NCI-H1417 treated with DMSO at 0.1 percent for 48 hours (cell line): ENCODE data around the gene TAF3.

Experiments used
- DNase-seq: peaks from one replicate; lab custom pipeline; 2025; lab: John Stamatoyannopoulos, UW

The TAF3 gene

DNA sequence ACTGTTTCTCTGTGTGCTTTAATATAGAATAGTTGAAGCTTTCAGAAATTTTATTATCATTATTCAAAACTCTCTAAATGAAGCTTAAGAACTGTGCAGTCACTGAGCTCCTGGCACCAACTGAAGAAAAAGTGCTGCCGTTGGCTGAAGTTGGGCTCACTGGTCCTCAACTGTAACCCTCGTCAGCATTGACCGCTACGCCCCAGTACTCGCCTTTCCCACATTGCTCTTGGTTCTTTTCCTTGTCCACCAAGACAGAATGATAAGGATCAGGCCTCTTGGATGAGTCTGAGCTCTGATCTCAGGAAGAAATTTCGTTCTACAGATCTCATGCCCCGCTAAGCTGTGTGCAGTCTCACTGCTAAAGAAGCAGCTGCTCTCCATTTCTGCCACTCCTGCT, 7.9 kb upstream of the TAF3 start:
- no peak for DNase-seq

DNA sequence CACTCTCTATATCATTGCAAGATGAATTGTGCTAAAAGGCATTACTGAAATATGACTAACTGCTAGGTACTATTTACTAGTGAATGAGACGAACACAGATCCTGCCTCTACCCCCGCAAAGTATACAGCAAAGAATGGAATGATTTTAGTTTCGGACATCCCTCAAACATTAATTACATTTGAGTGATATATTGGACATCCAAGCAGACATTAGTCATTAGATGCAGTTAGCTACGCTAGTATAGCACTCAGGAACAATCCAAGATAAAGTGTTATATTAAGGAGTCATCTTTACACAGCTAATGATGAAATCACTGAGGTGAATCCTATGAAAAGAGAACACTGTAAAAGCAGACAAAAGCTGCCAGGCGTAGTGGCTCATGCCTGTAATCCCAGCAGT, 7.3 kb upstream of the TAF3 start:
- DNase-seq: no peak

DNA sequence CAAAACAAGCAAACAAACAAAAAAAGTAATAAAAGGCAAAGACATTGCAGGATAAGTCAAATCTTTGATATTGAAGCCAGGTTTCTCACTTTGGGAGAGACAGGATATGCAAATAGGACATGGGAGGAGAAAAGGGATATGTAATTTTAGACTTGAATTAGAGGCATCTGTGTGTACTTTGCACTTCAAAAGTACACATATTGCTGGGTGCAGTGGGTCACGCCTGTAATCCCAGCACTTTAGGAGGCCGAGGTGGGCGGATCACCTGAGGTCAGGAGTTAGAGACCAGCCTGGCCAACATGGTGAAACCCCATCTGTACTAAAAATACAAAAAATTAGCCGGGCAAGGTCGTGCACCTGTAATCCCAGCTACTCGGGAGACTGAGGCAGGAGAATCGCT, 6.6 kb upstream of the TAF3 start:
- peak; percentile 4 for DNase-seq

DNA sequence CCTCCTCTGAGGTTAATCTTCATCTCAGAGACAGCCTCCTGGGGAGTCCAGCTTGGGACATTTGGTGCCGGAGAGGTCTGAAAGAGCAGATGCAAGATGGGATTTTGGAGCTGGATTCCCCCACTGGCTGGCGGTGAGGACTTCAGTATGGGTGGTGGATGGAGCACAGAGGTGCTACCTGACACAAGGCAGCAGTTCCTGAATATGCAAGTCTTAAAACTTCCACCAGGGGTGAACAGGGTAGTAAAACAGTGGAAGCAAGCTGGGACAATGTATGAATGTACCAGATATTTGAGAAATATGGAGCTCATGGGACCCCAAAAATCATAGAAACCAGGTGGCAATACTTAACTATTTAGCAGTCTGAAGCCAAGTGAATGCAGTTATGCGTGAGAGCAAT, 4.8 kb upstream of the TAF3 start:
- DNase-seq: no peak

DNA sequence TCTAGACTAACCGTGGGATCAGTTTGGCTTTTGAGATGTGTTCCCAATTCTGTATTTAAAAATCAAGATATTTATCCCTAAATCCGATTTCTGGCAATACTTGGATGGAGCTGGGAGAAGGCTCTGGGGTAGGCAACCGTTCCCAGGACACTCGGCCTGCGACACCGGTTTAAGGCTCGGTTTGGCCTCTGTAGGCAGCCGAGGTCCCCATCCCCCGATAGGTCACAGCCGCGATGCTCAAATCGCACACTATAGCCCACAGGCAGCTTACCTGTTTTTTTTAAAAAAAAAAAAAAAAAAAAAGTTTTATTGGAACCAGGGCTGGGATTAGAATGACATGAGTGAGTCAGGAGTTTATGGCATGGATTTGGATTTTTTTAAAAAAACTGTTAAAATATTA, 729 bp upstream of the TAF3 start:
- no peak for DNase-seq

DNA sequence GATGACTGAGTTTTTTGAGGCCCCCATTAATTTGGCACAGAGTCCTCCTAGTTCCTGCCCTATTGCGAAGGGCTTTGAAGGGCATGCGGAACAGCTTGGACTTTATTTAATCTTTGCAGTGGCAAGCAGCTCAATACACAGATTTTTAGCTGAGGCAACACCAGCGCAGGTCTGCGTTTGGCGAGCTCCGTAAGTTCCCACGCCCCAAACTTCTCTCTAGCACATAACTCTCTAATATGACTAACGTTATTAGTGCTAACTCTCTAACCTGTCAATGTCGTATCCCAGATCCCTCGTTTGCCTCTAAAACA, 366 bp upstream of the TAF3 start:
- DNase-seq: no peak

DNA sequence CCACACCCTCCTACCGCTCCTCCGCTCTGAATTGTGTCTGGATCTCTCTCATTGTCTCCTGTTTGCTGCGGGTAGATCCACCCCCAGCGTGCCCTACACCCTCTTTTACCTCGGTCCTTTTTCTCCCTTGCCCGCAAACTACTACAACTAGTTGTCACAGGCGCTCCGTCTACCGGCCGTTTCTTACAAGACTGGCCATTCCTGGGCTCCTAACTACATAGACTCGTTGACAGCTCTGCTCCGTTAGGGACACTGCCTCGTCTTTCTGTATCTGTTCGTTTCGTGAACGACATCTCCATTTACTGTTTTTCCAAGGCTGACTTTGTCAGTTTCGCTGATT, 786 bp downstream of the TAF3 start:
- DNase-seq: no peak

DNA sequence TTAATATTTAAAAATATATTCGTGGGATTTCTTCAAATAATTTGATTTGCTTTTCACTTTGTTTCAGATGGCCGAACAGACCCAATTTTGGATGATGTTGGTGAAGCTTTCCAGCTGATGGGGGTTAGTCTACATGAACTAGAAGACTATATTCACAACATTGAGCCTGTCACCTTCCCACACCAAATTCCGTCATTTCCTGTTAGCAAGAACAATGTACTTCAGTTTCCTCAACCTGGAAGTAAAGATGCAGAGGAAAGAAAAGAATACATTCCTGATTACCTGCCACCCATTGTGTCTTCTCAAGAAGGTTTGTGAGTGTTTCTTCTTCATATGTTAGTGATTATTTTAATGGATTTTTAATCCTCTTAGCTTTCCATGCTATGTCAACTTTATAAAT, 5.9 kb downstream of the TAF3 start:
- DNase-seq: no peak

DNA sequence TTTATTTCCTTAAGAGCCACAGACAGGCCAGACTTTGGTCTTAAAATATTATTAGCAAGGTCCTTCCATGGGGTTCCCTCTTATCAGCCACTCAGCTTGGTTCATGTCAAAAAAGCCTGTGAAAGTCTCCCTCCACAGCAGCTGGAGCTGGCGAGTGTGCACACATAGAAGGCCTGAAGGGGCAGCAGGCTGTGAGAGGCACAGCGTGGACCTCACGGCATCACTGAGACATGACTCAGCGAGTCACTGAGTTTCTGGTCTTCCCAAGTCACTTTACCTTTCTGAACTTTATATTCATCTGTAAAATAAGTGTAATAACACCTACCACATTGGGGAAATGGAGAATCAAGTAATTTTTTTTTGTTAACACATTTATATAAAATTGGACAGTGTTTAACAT, 8.7 kb downstream of the TAF3 start:
- no peak for DNase-seq

DNA sequence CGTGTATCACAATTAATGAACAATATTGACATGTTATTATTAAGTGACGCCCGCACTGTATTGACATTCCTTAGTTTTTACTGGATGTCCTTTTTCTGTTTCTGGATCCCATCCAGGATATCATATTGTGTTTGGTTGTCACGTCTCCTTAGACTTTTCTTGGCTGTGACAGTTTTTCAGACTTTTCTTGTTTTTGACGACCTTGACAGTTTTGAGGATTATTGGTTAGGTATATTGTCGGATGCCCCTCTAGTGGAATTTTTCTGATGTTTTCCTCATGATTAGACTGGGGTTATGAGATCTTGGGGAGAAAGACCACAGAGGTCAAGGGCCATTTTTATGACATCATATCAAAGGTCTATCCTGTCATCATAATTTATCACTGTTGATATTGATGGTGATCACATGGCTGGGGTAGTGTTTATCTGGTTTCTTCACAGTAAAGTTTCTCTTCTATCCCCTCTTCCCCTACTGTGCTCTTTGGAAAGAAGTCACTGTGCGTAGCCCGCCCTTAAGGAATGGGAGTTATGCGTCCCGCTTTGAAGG, 11.1 kb downstream of the TAF3 start:
- no peak for DNase-seq

DNA sequence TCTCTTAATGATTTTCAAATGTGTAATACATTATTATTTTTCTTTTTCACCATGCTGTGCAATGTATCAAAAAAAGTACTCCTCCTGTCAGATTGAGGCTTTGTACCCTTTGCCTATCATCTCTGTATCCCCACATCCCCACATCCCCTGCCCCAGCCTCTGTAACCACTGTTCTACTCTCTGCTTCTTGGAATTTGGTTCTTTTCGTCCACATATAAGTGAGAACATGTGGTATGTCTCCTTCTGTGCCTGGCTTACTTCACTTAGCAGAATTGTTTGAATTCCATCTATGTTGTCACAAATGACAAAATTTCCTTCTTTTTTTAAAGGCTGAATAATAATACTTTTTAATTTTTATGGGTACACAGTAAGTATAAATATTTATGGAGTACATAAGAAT, 13.8 kb downstream of the TAF3 start:
- DNase-seq: no peak

DNA sequence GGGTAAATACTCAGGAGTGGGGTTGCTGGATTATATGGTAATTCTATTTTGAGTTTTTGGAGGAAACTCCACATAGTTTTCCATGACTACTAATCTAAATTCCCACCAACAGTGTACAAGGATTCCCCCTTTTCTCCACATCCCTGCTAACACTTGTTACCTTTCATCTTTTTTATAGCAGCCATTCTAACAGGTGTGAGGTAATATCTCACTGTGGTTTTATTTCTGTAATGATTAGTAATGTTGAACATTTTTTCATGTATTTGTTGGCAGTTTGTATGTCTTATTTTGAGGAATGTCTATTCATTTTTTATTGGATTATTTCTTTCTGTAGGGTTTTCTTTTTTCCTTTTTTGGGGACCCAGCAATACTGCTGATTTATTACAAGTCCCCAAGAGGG, 14.9 kb downstream of the TAF3 start:
- DNase-seq: no peak

DNA sequence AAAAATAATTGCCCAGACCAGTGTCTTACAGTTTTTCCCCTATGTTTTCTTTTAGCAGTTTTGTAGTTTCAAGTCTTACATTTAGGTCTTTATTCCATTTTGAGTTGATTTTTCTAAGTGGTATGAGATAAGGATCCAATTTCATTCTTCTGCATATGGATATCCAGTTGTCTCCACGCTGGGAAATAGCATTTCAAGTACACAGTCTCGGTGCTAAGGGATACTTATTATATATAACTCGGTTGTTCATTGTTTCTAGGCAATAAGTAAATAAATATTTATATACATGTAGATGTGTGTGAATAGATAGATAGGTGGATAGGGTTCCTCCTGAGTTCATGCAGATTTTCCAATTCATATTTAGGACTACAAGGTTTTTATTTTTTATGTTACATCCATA, 16.0 kb downstream of the TAF3 start:
- DNase-seq: no peak

DNA sequence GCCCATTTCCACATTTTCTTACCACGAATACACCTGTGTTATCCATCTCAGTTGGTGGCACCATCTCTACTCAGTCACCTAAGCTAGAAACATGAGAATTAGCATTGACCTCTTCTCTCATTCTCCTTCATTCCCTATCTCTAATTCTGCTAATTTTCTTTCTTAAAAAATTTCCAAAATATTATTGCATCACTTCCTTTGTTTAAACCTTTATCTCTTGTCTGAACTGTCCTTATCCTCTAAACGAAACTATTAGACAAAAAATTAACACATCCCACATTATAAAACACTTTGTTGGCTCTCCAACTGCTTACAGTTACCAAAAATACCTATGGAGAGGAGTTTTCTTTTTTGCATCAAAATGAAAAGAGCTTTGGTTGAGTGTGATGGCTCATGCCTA, 18.3 kb downstream of the TAF3 start:
- no peak for DNase-seq

DNA sequence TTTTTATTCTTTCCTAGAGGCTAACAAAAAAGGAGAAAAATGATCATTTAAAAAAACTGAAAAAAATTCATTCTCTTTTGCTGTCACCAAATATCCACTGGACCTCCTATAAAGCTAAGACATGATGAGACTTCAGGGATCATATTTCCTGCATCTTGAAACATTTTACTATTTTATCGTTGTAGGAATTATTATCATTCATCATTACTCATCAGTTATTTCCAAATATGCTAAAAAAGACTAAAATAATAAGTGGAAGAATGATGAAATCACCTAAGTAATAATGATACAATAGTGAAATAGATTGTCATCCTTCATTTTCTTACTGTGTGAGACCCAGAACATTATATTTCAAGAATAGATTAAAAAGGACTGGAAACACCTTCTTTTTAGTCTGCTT, 28.3 kb downstream of the TAF3 start:
- no peak for DNase-seq

DNA sequence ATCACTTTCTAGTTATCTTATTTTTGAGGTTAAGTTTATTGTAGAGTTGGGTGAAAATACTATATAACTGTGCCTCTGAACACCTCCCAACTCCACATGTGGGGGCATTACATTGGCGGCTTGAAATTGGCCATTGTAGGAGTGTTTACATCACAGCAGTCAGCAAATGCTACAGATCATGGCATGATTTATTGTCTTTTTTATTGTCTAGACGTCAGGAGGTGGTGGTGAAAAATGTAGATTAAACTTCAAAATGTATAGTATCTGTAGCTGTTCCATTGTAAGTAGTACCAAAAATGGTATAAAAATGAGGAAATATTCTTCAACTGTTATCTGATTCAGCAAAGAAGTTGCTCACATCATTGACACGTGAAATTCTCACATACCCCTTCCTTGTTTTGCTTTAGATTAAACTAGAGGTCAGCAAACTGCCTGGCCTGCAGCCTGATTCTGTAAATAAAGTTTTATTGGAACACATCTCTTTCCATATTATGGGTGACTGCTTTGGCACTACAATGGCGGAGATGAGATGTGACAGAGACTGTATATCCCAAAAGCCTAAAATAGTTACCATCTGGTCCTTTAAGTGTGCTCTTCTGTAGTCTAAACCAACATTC, 35.0 kb downstream of the TAF3 start:
- DNase-seq: no peak

DNA sequence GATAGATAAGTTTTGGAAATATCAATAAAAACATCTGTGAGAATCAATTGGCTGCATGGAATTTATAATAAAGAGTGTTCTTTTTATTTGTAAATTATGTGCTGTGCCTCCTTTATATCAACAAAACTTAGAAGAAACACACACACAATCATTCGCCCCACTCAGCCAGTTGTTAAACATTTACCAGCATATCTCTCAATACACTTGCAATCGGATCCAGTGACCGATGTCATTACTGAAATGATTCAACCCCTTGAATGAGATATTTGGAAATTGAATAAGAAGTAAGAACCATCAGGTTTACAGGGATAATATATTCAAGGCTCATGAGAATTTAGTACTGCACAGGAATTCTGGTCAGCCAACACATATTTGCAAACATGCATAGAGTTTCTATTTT, 35.6 kb downstream of the TAF3 start:
- no peak for DNase-seq

DNA sequence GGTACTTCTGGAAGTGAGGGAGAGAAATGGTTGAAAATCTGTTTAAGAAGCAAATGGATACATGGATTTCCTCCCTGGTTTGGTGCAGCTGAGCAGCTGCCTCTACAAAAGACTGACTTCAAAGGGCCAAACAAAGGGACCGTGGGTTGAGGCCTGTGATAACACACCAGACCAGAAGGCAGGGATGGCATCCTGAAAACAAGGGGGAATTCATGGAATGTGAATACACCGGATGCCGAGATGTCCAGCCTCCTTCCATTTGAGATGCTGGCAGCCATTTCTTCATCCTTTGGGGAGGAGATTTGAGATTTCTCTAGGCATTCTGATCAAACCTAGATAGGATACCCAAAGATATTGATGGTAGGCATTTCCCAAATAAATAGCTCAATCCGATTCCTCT, 36.9 kb downstream of the TAF3 start:
- DNase-seq: no peak

DNA sequence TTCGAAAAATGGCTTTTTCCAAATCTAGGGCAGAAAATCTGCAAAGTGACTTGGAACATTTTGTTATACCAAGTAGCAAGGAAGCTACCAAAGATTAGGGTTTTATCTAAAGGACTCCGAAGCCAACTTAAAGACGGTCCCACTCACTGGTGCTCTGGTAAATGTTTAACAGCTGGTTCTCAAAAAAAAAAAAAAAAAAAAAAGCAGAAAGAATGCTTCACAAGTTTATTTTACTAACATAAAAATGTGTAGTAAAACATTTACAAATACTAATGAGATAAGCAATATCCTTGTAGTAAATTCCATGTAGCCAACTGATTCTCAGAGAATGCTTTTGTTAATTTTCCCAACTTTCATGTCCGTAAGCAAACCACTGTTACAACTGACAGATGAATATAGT, 38.4 kb downstream of the TAF3 start:
- DNase-seq: no peak

DNA sequence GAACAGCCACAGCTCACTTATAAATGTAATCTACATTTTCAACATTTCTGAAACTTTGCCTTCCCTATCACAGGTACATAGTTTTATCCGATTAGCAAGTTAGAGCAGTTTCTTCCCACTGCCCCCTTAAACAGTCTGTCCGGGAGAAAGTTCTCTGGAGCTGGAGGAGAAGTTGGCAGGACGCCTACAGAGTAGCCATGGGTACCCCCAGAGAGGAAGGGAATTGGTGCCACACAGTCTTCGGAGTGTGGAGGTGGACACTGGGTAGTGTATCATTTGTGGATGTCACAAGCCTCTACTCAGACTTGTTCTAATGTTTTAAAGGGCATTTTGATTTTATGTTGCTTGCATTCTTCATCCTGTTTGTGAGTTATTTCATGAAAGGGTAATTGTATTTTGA, 39.0 kb downstream of the TAF3 start:
- no peak for DNase-seq

DNA sequence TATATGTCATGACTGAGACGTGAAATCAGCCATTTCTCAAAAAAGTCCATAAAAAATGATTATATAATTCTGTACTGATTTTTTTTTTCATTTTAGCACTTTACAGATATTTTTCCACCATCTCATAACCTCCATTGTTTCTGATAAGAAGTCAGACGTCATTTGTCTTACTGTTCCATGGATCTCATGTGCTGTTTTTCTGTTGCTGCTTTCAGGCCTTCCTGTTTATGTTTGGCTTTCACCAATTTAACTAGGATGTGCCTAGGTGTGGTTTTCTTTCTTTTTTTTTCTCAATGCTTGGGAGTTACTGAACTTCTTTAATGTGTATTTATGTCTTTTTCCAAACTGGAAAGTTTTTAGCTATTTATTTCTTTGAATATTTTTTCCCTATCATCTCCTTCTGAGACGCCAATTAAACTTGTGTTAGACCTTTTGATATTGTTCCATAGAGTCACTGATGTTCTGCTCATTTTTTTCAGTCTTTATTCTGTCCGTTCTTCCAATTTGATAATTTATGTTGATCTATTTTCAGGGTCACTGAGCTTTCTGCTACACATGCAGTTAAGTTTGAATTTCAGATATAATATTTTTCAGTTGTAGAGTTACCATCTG, 43.3 kb downstream of the TAF3 start:
- DNase-seq: no peak

DNA sequence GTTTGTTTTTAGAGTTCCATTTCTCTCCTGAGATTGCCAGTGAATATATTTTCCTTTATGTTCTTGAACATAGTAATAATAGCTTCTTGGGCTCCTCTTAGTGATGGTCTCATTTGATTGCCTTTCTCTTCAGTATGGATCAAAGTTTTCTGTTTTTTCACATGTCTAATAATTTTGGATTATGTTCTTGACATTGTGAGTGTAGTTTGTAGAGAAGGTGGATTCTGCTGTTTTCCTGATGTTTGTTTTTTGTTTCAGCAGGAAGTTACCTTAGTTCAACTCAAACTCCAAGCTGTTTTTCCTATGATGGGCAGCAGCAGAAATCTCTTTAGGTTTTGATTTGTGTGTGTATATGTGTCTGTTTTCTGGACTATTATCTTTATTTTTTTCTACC, 43.8 kb downstream of the TAF3 start:
- DNase-seq: no peak

DNA sequence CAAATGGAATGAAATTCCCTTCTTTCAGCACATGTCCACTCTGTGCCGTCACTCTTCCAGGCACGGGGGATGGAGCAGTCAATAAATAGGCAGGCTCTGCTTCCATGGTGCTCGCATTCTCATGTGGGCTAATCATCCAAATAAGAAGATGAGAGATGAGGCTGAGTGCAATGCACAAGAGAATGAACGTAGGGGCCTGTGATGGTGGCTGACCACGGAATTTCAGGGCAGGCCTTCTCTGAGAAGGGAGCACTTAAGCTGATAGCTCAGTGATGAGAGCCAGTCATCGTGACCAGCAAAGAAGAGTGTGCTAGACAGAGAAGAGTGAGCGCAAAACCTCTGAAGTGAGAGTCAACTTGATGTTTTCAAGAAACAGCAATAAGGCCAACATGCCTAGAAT, 47.9 kb downstream of the TAF3 start:
- no peak for DNase-seq

DNA sequence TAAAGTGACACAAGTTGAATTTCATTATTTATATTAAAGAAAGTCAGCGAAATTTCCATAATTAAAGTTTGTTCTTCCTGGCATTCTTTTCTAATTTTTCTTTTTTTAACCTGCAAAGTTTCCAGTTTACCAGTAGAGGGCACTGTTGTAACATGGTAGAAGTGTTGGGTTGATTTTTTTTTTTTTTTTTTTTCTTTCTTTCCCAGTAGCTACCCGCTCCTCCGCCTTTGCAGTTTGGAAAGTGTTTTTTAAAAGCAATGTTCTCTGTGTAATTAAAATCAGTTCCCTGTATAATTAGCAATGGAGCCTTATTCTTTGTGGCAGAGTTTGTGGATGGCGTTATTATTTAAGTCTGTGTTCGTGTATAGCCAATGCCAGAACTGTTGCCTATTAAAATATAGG, 53.7 kb downstream of the TAF3 start:
- DNase-seq: no peak

DNA sequence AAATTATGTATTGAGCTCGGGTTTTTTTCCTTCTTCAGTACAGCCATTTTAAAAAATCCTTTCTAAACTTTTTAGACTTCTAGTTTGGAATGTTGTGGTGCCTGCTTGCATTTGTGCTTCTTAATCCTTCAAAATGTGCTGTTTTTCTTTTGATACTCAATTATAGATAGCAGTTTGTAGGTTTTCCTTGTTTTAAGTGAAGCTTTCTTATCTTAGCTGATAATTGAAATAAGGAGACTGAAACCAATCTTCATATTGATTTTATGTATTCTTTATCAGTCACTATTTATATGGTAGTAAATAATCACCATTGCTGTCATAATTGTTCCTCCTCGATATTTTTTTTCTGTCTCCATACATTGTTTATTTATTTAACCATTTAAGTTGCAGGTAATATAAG, 56.6 kb downstream of the TAF3 start:
- DNase-seq: no peak
